Omental fat pad (tissue), 4 donors: ENCODE results near the gene ATG3. TPM values are rescaled to one million over a fixed set of nuclear protein-coding genes. Genes with fewer than 3 reads are reported as not detected.

Source experiments
- ATAC-seq: fragments of 150-250 bp; one replicate; pipeline ENCODE4 v1.9.1; 2016; ENCODE audit warnings: mild to moderate bottlenecking, moderate library complexity; ENCODE audit not compliant: low FRiP score
- DNase-seq: peaks from one replicate; pipeline ENCODE4 v3.0.0-alpha.2; 2019; ENCODE audit warnings: low spot score
- total RNA-seq, 4 donors: library from RNA; depleted of rRNA; stranded (reverse); fragments of >200 nt; gene quantifications; one replicate each; pipeline ENCODE4 v1.1.0, GENCODE V29; 2016
- TF ChIP-seq, protein P1 (sequence below), 3 donors: fragments of 450-650 bp; IDR thresholded peaks; one replicate each; pipeline ENCODE4 v1.5.1; 2016 to 2017; ENCODE audit warnings: antibody characterized with exemption in 3 of 3, mild to moderate bottlenecking in 3 of 3, moderate library complexity in 2 of 3

Gene ATG3
- total RNA-seq, 4 donors from 2014 or later = 59.1 to 80.5 (median 71.1) TPM

DNA sequence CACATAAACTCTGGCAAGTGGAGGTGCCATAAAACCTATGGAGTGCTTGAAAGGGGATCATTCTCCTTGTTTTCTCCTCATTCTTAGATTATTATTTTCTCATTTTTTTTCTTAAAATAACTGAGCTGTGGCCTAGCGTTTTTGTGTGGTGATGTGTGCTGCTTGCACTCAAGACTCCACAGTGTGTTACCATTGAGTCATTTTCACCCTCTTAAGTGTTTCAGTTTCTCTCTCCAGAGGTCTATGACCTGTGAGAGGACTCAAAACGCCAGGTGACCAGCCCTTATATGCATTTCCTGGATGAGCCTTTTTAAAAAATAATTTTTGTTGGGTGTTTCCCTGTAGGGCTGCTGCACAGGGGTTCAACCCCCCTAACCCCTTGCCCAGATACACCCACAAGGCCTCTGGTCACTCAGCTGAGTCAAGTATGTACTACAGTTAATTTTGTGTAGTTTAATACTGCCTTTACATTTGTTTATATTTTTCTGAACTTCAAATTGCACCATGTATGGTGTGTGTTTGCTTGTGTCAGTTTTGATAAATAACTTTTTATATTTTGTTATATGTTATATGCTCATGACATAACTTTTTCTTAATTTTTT lies 47.1 kb downstream of the ATG3 start:
- TF ChIP-seq, protein P1, sequence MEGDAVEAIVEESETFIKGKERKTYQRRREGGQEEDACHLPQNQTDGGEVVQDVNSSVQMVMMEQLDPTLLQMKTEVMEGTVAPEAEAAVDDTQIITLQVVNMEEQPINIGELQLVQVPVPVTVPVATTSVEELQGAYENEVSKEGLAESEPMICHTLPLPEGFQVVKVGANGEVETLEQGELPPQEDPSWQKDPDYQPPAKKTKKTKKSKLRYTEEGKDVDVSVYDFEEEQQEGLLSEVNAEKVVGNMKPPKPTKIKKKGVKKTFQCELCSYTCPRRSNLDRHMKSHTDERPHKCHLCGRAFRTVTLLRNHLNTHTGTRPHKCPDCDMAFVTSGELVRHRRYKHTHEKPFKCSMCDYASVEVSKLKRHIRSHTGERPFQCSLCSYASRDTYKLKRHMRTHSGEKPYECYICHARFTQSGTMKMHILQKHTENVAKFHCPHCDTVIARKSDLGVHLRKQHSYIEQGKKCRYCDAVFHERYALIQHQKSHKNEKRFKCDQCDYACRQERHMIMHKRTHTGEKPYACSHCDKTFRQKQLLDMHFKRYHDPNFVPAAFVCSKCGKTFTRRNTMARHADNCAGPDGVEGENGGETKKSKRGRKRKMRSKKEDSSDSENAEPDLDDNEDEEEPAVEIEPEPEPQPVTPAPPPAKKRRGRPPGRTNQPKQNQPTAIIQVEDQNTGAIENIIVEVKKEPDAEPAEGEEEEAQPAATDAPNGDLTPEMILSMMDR (IDR thresholded peaks at IDR 0.05) = no peak
- no peak for DNase-seq
- ATAC-seq = no peak

DNA sequence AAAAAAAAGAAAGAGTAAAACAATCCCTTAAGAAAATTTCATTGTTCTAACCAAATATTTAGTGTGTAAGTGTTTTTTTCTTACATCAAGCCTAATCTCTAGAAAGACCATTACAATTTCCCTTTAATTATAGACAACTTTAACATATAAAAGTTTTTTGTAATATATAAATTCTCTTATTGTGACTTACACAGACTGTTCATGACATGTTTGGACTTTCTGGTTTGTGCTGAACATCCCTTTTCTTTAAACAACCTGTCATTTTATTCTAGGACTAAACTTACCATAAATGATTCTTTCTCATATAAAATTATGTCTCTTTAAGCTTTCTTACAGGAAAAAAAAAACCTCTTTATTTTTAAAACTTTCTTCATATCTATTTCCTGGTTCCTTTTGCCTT lies 49.4 kb downstream of the ATG3 start:
- ATAC-seq = no peak
- TF ChIP-seq, protein P1 (IDR thresholded peaks at IDR 0.05) = no peak
- DNase-seq = no peak

DNA sequence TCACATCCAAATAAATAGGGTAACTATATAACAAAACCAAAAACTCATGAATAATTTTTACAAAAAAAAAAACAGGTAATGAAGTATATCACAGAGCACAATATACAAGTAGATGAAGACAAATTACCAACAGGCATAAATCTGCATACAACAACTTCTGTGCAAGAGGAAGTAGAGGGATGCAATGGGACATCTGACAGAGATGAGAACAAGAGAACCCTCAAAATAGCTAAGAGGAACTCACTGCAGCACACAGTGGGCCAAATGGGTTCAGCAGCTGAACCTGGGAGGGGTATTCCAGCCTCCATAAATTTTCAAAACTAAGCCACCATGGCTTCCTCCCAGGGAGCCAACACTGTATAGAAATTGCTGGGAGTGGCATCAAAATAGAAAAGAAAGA lies 52.9 kb downstream of the ATG3 start:
- TF ChIP-seq, protein P1 (IDR thresholded peaks at IDR 0.05) = no peak
- DNase-seq (no peak), ATAC-seq (no peak)

DNA sequence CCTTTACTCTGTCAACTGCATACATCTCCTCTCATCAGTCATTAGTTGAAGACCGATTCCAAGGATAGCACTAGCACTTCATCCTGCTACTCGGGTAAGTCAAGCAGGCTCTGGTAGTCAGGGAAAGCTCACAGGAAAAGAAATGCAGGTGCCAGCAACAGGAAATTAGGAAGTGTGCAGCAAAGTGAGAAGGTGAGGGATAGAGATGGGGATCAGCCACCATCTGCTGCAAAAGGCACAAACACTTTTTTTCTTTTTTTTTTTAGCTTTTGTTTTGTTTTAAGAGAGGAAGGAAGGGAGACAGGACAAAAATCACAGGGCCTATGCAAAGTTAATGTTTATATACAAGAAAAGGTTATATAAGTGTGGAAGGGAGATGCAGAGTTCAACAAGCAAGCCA lies 53.5 kb downstream of the ATG3 start:
- TF ChIP-seq, protein P1 (IDR thresholded peaks at IDR 0.05) = no peak
- DNase-seq (no peak), ATAC-seq (no peak)

DNA sequence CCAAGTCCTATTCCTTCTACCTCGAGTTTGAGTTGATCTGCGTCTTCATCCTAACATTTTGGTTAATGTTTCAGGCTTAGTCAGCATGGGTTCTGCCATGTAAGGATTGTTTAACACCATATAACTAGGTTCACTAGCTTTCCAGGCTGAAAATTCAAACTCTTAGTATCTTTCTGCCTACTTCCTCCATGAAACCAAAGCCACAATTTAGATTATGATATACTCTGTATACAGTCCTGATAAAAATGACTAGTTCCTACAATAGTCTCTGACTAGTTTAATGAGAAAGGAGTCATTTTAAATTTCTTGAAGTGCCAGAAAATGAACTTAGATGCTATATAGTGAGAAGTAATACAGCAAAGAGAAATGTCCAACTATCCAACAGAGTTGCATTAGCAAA lies 55.9 kb downstream of the ATG3 start:
- TF ChIP-seq, protein P1 (IDR thresholded peaks at IDR 0.05) = no peak
- ATAC-seq (no peak), DNase-seq (no peak)

DNA sequence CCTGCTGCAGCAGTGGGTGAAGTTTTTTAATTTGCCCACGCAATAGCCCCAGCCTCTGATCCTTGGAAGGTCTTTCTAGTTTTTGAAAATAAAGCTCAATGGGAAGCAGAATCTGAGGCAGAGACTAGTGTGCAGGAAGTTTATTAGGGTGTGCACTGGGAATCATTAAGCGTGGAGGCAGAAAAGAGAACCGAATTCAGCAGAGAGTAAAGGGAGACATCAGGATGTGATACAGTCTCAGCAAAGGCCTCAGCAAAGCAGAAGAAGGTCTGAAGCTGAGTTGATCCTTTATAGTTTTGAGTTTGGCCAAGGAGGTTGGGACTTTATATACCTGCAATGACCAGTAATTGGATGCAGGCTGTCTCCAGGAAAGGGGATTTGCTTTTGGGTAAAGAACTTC lies 57.6 kb downstream of the ATG3 start:
- no peak for ATAC-seq
- TF ChIP-seq, protein P1 (IDR thresholded peaks at IDR 0.05) = no peak
- no peak for DNase-seq

DNA sequence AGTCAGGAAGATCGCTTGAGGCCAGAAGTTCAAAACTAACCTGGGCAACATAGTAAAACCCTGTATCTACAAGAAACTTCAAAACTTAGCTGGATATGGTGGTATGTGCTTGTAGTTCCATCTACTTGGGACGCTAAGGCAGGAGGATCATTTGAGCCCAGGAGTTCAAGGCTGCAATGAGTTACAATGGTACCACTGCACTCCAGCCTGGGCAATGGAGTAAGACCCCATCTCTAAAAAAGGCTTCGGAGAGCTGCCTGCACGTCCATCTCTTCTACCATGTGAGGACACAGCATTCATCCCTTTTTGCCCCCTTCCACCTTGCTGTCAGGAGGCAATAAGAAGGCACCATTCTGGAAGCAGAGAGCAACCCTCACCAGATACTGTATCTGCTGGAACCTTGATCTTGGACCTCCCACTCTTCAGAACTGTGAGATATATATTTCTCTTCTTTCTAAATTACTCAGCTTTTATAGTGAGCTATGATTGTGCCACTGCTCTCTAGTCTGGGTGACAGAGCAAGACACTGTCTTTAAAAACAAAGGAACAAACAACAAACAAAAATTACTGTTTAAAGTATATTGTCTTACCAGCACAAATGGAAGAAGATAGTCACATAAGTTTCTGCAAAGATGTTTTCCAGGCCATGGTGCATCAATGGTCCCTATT lies 58.3 kb downstream of the ATG3 start:
- DNase-seq (no peak), ATAC-seq (no peak)
- TF ChIP-seq, protein P1 (IDR thresholded peaks at IDR 0.05) = no peak
